Body of pancreas (tissue), 4 donors: Measurements from ENCODE around the gene MGLL. TPM values are rescaled to one million over a fixed set of nuclear protein-coding genes. Genes with fewer than 3 reads are reported as not detected.
"Not testable (repeated sequence)": the region's sequence is repeated elsewhere in the genome, so short reads cannot be mapped to it uniquely, and the experiment has no call there.

Experiments used
- ATAC-seq: fragments of 150-250 bp; one replicate; pipeline ENCODE4 v1.9.1; 2016
- DNase-seq, 4 donors: peaks; one replicate each; pipeline ENCODE4 v3.0.0-alpha.2; 2019
- H3K27ac ChIP-seq, 4 donors: fragments of 200-600 bp; sonication (generic); 1 replicate in 3 of 4; 2 replicates in 1 of 4; pipeline versions ENCODE4 v1.5.1 to v1.6.1; 2016 to 2019; ENCODE audit warnings: mild to moderate bottlenecking in 1 of 4, mixed read lengths in 1 of 4, moderate library complexity in 1 of 4
- H3K27me3 ChIP-seq, 2 donors: fragments of 200-600 bp; sonication (generic); one replicate each; pipeline ENCODE4 v1.6.0; 2016; ENCODE audit warnings: mild to moderate bottlenecking in 1 of 2
- H3K36me3 ChIP-seq, 2 donors: fragments of 200-600 bp; sonication (generic); replicated peaks in 1 of 2; 2 replicates each; pipeline ENCODE4 v1.5.1; 2016; ENCODE audit warnings: low read depth in 2 of 2; ENCODE audit not compliant: insufficient read depth in 1 of 2
- H3K4me1 ChIP-seq: fragments of 200-600 bp; sonication (generic); one replicate; pipeline ENCODE4 v1.6.0; 2016
- H3K4me3 ChIP-seq, 2 donors: fragments of 200-600 bp; sonication (generic); 1 replicate in 1 of 2; 2 replicates in 1 of 2; pipeline ENCODE4 v1.5.1; 2016 to 2019
- H3K9me3 ChIP-seq, 3 donors: fragments of 200-600 bp; sonication (generic); 1 replicate in 2 of 3; 2 replicates in 1 of 3; pipeline ENCODE4 v1.5.1; 2016
- POLR2A ChIP-seq, 3 donors: fragments of 450-650 bp; IDR thresholded peaks; one replicate each; pipeline ENCODE4 v1.6.1; 2016; ENCODE audit warnings: antibody characterized with exemption in 3 of 3, mild to moderate bottlenecking in 2 of 3
- WGBS, 2 donors: methylation state at CpG; one replicate each; pipeline ENCODE4 v1.1.5; 2017; 5-methylcytosine and 5-hydroxymethylcytosine counted together
- intact Hi-C: fragments of 100-400 bp; cut with DNase I; formaldehyde crosslinking; loops from one replicate; pipeline ENCODE4 v1.15.1; 2023
- total RNA-seq, 2 donors: library from RNA; depleted of rRNA; stranded (reverse); fragments of >200 nt; gene quantifications; one replicate each; pipeline ENCODE4 v1.1.0, GENCODE V29; 2016
- TF ChIP-seq, protein P1 (sequence below), 7 experiments: fragments of 450-650 bp in 4 of 7; fragments of 200-600 bp in 3 of 7; sonication (generic) in 3 of 7; IDR thresholded peaks; one replicate each; pipeline ENCODE4 v1.5.1; 2016 to 2019; ENCODE audit warnings: antibody characterized with exemption in 7 of 7

Gene MGLL
- total RNA-seq, 2 donors from 2014 or later = 14.8 to 20.2 TPM

GRCh38 chr3:127660621-127661251 is 161.6 kb downstream of the MGLL start:
- no peak overlapping the region for H3K4me3 ChIP-seq
- intact Hi-C loops = no loop called here

GRCh38 chr3:127658234-127658633 is 164.1 kb downstream of the MGLL start:
- DNase-seq = no peak
- WGBS, 2 donors = 40 to 47% methylated on average over 1 of the region's 1 CpG
- Histone ChIP-seq H3K9me3 (no peaks in the 10 kb centered on the region), H3K4me3 (no peak overlapping the region), H3K4me1 (no peaks in the 10 kb centered on the region), H3K27ac (no peak overlapping the region), H3K36me3 (no peaks in the 10 kb centered on the region), H3K27me3 (no peaks in the 10 kb centered on the region)
- ATAC-seq = no peak
- TF ChIP-seq, protein P1, sequence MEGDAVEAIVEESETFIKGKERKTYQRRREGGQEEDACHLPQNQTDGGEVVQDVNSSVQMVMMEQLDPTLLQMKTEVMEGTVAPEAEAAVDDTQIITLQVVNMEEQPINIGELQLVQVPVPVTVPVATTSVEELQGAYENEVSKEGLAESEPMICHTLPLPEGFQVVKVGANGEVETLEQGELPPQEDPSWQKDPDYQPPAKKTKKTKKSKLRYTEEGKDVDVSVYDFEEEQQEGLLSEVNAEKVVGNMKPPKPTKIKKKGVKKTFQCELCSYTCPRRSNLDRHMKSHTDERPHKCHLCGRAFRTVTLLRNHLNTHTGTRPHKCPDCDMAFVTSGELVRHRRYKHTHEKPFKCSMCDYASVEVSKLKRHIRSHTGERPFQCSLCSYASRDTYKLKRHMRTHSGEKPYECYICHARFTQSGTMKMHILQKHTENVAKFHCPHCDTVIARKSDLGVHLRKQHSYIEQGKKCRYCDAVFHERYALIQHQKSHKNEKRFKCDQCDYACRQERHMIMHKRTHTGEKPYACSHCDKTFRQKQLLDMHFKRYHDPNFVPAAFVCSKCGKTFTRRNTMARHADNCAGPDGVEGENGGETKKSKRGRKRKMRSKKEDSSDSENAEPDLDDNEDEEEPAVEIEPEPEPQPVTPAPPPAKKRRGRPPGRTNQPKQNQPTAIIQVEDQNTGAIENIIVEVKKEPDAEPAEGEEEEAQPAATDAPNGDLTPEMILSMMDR (IDR thresholded peaks at IDR 0.05) = no peak
- intact Hi-C loops = loop anchor here (10.0 kb wide), 1 partner anchor 307 kb away; no protein-coding TSS in a partner anchor

More at GRCh38 chr3:127660621-127661251, 161.6 kb downstream of the MGLL start:
- WGBS, 2 donors = 88 to 96% methylated on average over 8 to 10 of the region's 10 CpGs
- Histone ChIP-seq H3K27ac (no peak overlapping the region), H3K27me3 (no peaks in the 10 kb centered on the region), H3K9me3 (no peaks in the 10 kb centered on the region), H3K36me3 (no peaks in the 10 kb centered on the region), H3K4me1 (no peaks in the 10 kb centered on the region)
- ATAC-seq = no peak
- DNase-seq = no peak
- TF ChIP-seq, protein P1 (IDR thresholded peaks at IDR 0.05) = no peak
- TF ChIP-seq POLR2A (IDR thresholded peaks at IDR 0.05) = no peak

DNA sequence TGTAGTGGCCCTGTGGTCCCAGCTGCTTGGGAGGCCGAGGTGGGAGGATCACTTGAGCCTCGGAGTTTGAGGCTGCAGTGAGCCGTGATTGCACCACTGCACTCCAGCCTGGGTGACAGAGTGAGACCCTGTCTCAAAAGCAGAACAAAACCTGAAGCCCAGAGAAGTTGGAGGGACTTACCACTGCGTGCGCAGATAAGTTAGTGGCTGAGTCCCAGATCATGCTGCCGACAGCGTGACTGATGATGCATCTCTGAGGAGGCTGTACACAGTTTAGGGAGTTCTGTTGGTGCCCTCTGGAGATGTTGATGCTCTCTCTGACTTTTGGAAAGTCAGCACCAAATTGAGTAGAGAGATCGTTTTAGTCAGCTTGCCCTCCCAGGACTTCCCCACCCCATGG is 165.4 kb downstream of the MGLL start:
- 85 to 95% methylated on average over 6 to 8 of the region's 8 CpGs for WGBS, 2 donors
- TF ChIP-seq POLR2A (IDR thresholded peaks at IDR 0.05) = no peak
- TF ChIP-seq, protein P1 (IDR thresholded peaks at IDR 0.05) = no peak
- no peaks in the 10 kb centered on the region for H3K4me1 ChIP-seq
- no peak for ATAC-seq
- no peaks in the 10 kb centered on the region for H3K27me3 ChIP-seq
- H3K4me3 ChIP-seq = no peak overlapping the region
- H3K9me3 ChIP-seq = no peaks in the 10 kb centered on the region
- no peak overlapping the region for H3K27ac ChIP-seq
- DNase-seq = no peak
- intact Hi-C loops = loop anchor here (10.0 kb wide), 1 partner anchor 308 kb away; no protein-coding TSS in a partner anchor
- H3K36me3 ChIP-seq = no peaks in the 10 kb centered on the region

DNA sequence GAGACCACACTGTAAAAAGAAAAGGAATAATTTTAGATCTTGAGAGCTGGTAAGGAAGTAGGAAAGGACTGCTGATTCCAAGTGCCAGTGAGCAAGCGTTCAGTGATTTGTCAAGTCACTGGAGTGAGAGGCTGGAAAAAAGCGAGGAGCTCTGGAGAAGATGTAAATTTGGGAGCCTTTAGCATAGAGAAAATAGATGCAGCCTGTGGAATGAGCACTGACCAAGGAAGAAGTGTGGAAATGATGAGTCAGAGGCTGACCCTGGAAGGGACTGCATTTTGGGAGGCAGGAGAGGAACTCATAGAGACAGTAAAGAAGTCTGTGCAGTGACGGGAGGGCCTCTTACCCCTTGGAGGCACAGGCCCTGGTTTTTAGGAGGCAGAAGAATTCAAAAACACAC is 166.7 kb downstream of the MGLL start:
- Histone ChIP-seq H3K27me3 (no peaks in the 10 kb centered on the region), H3K36me3 (no peaks in the 10 kb centered on the region), H3K27ac (no peak overlapping the region), H3K4me1 (no peaks in the 10 kb centered on the region), H3K4me3 (no peak overlapping the region), H3K9me3 (no peaks in the 10 kb centered on the region)
- TF ChIP-seq, protein P1 (IDR thresholded peaks at IDR 0.05) = no peak
- TF ChIP-seq POLR2A (IDR thresholded peaks at IDR 0.05) = no peak
- no peak for DNase-seq
- intact Hi-C loops = loop anchor here (10.0 kb wide), 1 partner anchor 309 kb away; no protein-coding TSS in a partner anchor
- no peak for ATAC-seq
- 81 to 82% methylated on average over 3 of the region's 3 CpGs for WGBS, 2 donors

DNA sequence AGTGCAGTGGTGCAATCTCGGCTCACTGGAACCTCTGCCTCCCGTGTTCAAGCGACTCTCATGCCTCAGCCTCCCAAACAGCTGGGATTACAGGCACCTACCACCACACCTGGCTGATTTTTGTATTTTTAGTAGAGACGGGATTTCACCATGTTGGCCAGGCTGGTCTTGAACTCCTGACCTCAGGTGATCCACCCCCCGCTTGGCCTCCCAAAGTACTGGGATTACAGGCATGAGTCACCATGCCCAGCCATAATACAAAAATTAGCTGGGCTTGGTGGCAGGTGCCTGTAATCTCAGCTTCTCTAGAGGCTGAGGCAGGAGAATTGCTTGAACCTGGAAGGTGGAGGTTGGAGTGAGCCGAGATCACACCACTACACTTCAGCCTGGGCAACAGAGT is 167.3 kb downstream of the MGLL start:
- H3K27me3 ChIP-seq, H3K36me3 ChIP-seq, ATAC-seq, H3K27ac ChIP-seq, H3K4me3 ChIP-seq, H3K4me1 ChIP-seq, H3K9me3 ChIP-seq, DNase-seq: not testable (repeated sequence)
- intact Hi-C loops = loop anchor here (10.0 kb wide), 1 partner anchor 310 kb away; no protein-coding TSS in a partner anchor
- 83 to 89% methylated on average over 6 of the region's 6 CpGs for WGBS, 2 donors
